CD4-positive, alpha-beta T cell treated with Interleukin-12 subunit alpha and Interleukin-12 subunit beta, for 1 hour (primary cell): ENCODE measurements around the gene PDE6B.

Experiments used
- DNase-seq: peaks from one replicate; pipeline ENCODE4 v3.0.0-alpha.2; 2020

The PDE6B gene

GRCh38 chr4:708631-708933, 83.2 kb downstream of the PDE6B start:
- no peak for DNase-seq

- no peak for DNase-seq
These were observed 84.0 kb downstream of the PDE6B start for GRCh38 chr4:709348-709747.

GRCh38 chr4:710116-710515, 84.7 kb downstream of the PDE6B start:
- no peak for DNase-seq

- DNase-seq = no peak
These were observed 85.5 kb downstream of the PDE6B start for GRCh38 chr4:710916-711315.

GRCh38 chr4:712093-712492, 86.7 kb downstream of the PDE6B start:
- no peak for DNase-seq

GRCh38 chr4:712916-713632, 87.7 kb downstream of the PDE6B start:
- DNase-seq = no peak

GRCh38 chr4:714087-714486, 88.7 kb downstream of the PDE6B start:
- no peak for DNase-seq

GRCh38 chr4:717601-718320, 92.4 kb downstream of the PDE6B start:
- no peak for DNase-seq

GRCh38 chr4:718460-718859, 93.1 kb downstream of the PDE6B start:
- no peak for DNase-seq
